H9 (cell line): ENCODE data around the gene MAPK8IP3. TPM values are rescaled to one million over a fixed set of nuclear protein-coding genes. Genes with fewer than 3 reads are reported as not detected.

ENCODE experiments used
- DNase-seq: peaks from one replicate; pipeline ENCODE4 v3.0.0-alpha.2; 2017
- H2AFZ ChIP-seq: one replicate; pipeline ENCODE4 v1.6.1; 2013; ENCODE audit warnings: mild to moderate bottlenecking, low read length, control low read depth, moderate library complexity
- H2AK5ac ChIP-seq: 2 replicates; pipeline ENCODE4 v1.6.1; 2013; ENCODE audit warnings: low read length, control low read depth, mixed read lengths; ENCODE audit not compliant: insufficient read length
- H2BK120ac ChIP-seq: one replicate; pipeline ENCODE4 v1.6.1; 2013; ENCODE audit warnings: low read depth, mild to moderate bottlenecking, low read length, control low read depth, inconsistent platforms; ENCODE audit not compliant: poor library complexity, severe bottlenecking
- H2BK12ac ChIP-seq: 2 replicates; pipeline ENCODE4 v1.6.1; 2013; ENCODE audit warnings: low read length, control low read depth, mixed read lengths, low read depth; ENCODE audit not compliant: insufficient read length
- H2BK15ac ChIP-seq: 2 replicates; pipeline ENCODE4 v1.6.1; 2013; ENCODE audit warnings: low read depth, low read length, control low read depth
- H2BK20ac ChIP-seq: one replicate; pipeline ENCODE4 v1.6.1; 2013; ENCODE audit warnings: low read depth, mild to moderate bottlenecking, low read length, control low read depth, inconsistent platforms; ENCODE audit not compliant: poor library complexity, severe bottlenecking
- H2BK5ac ChIP-seq: 2 replicates; pipeline ENCODE4 v1.6.1; 2013; ENCODE audit warnings: low read length, control low read depth, mixed read lengths; ENCODE audit not compliant: insufficient read length
- H3K14ac ChIP-seq: 2 replicates; pipeline ENCODE4 v1.6.1; 2013; ENCODE audit warnings: low read length, control low read depth; ENCODE audit not compliant: insufficient read depth
- H3K18ac ChIP-seq: 2 replicates; pipeline ENCODE4 v1.6.1; 2013; ENCODE audit warnings: low read depth, mild to moderate bottlenecking, mixed read lengths, low read length, control low read depth; ENCODE audit not compliant: insufficient read length
- H3K23ac ChIP-seq: 2 replicates; pipeline ENCODE4 v1.6.1; 2013; ENCODE audit warnings: low read length, control low read depth, mixed read lengths, low read depth; ENCODE audit not compliant: insufficient read length
- H3K23me2 ChIP-seq: 2 replicates; pipeline ENCODE4 v1.6.1; 2013; ENCODE audit warnings: low read depth, mild to moderate bottlenecking, mixed read lengths, low read length, control low read depth; ENCODE audit not compliant: insufficient read length, poor library complexity, severe bottlenecking
- H3K27ac ChIP-seq: 2 replicates; pipeline ENCODE4 v1.5.1; 2013; ENCODE audit warnings: low read length, control low read depth, mixed read lengths, low read depth; ENCODE audit not compliant: insufficient read length
- H3K27me3 ChIP-seq: 2 replicates; pipeline ENCODE4 v1.6.1; 2013; ENCODE audit warnings: low read length, control low read depth, inconsistent platforms; ENCODE audit not compliant: insufficient read depth
- H3K4ac ChIP-seq: 2 replicates; pipeline ENCODE4 v1.6.1; 2013; ENCODE audit warnings: low read depth, mild to moderate bottlenecking, control low read depth, inconsistent platforms, low read length, moderate library complexity
- H3K4me1 ChIP-seq: 2 replicates; pipeline ENCODE4 v1.6.1; 2013; ENCODE audit warnings: low read length, control low read depth, inconsistent platforms; ENCODE audit not compliant: insufficient read depth
- H3K4me2 ChIP-seq: 2 replicates; pipeline ENCODE4 v1.6.1; 2013; ENCODE audit warnings: low read length, control low read depth, mixed read lengths; ENCODE audit not compliant: insufficient read length, insufficient read depth
- H3K56ac ChIP-seq: 2 replicates; pipeline ENCODE4 v1.6.1; 2013; ENCODE audit warnings: low read depth, mild to moderate bottlenecking, mixed read lengths, low read length, control low read depth; ENCODE audit not compliant: insufficient read length
- H3K79me1 ChIP-seq: 2 replicates; pipeline ENCODE4 v1.6.1; 2013; ENCODE audit warnings: low read depth, mild to moderate bottlenecking, moderate library complexity, low read length, control low read depth, inconsistent platforms; ENCODE audit not compliant: insufficient read depth, poor library complexity, severe bottlenecking
- H3K79me2 ChIP-seq: 2 replicates; pipeline ENCODE4 v1.6.1; 2013; ENCODE audit warnings: low read length, control low read depth, inconsistent platforms; ENCODE audit not compliant: insufficient read depth
- H3K9ac ChIP-seq: 2 replicates; pipeline ENCODE4 v1.6.1; 2013; ENCODE audit warnings: low read length, control low read depth, mixed read lengths; ENCODE audit not compliant: insufficient read length; ENCODE audit errors: extremely low read depth
- H3K9me3 ChIP-seq: one replicate; pipeline ENCODE4 v1.6.1; 2013; ENCODE audit warnings: low read depth, low read length, inconsistent platforms; ENCODE audit not compliant: control insufficient read depth
- H3T11ph ChIP-seq: one replicate; pipeline ENCODE4 v1.6.1; 2013; ENCODE audit warnings: mild to moderate bottlenecking, low read length, control low read depth, inconsistent platforms
- H4K20me1 ChIP-seq: one replicate; pipeline ENCODE4 v1.6.1; 2013; ENCODE audit not compliant: control insufficient read depth, insufficient read length, insufficient read depth
- H4K5ac ChIP-seq: 2 replicates; pipeline ENCODE4 v1.6.1; 2013; ENCODE audit warnings: low read depth, mild to moderate bottlenecking, mixed read lengths, low read length, control low read depth; ENCODE audit not compliant: insufficient read length
- H4K8ac ChIP-seq: replicated peaks from 2 replicates; pipeline ENCODE4 v1.6.1; 2013; ENCODE audit warnings: low read length, control low read depth, mixed read lengths, low read depth; ENCODE audit not compliant: insufficient read length
- H4K91ac ChIP-seq: 2 replicates; pipeline ENCODE4 v1.6.1; 2013; ENCODE audit warnings: low read depth, mild to moderate bottlenecking, moderate library complexity, mixed read lengths, low read length, control low read depth; ENCODE audit not compliant: insufficient read length
- H3K27ac Mint-ChIP-seq, 3 experiments: 2 replicates in 2 of 3; 3 replicates in 1 of 3; pipeline ENCODE4 v1.8.0; 2020 to 2021; ENCODE audit warnings: mixed read lengths in 3 of 3, mild to moderate bottlenecking in 1 of 3, moderate library complexity in 1 of 3
- H3K27me3 Mint-ChIP-seq: 2 replicates; pipeline ENCODE4 v1.8.0; 2021; ENCODE audit warnings: low read depth, mild to moderate bottlenecking, moderate library complexity, mixed read lengths
- H3K36me3 Mint-ChIP-seq, 3 experiments: 2 replicates in 2 of 3; 3 replicates in 1 of 3; pipeline ENCODE4 v1.8.0; 2020 to 2021; ENCODE audit warnings: low read depth in 3 of 3, mixed read lengths in 3 of 3; ENCODE audit not compliant: insufficient read depth in 1 of 3
- H3K4me1 Mint-ChIP-seq, 2 experiments: 2 replicates each; pipeline ENCODE4 v1.8.0; 2020; ENCODE audit warnings: mixed read lengths in 2 of 2
- H3K4me3 Mint-ChIP-seq, 2 experiments: 2 replicates in 1 of 2; 3 replicates in 1 of 2; pipeline ENCODE4 v1.8.0; 2020 to 2021; ENCODE audit warnings: mild to moderate bottlenecking in 2 of 2, mixed read lengths in 2 of 2, moderate library complexity in 1 of 2
- H3K9me3 Mint-ChIP-seq, 2 experiments: 2 replicates in 1 of 2; 3 replicates in 1 of 2; pipeline ENCODE4 v1.8.0; 2020; ENCODE audit warnings: mild to moderate bottlenecking in 2 of 2, mixed read lengths in 2 of 2, moderate library complexity in 1 of 2
- WGBS: extraction: QIAGEN DNeasy Blood & Tissue Kit; methylation state at CpG from one replicate; pipeline ENCODE4 v1.1.7; 2013; ENCODE audit warnings: missing lambda C conversion rate, low lambda C conversion rate, mixed read lengths; ENCODE audit not compliant: insufficient read length; ENCODE audit errors: extremely low coverage; 5-methylcytosine and 5-hydroxymethylcytosine counted together
- total RNA-seq: library from RNA; stranded (reverse); gene quantifications from 2 replicates; pipeline ENCODE4 v1.2.1, GENCODE V29; 2021
- TF ChIP-seq, protein P1 (sequence below): fragments of 200-600 bp; sonication (generic); conservative IDR thresholded peaks from 3 replicates; pipeline ENCODE4 v1.8.0; 2021; ENCODE audit warnings: antibody characterized with exemption, mild to moderate bottlenecking

Gene MAPK8IP3
- total RNA-seq, 1 experiment from 2014 or later, result 51.3 TPM

DNA sequence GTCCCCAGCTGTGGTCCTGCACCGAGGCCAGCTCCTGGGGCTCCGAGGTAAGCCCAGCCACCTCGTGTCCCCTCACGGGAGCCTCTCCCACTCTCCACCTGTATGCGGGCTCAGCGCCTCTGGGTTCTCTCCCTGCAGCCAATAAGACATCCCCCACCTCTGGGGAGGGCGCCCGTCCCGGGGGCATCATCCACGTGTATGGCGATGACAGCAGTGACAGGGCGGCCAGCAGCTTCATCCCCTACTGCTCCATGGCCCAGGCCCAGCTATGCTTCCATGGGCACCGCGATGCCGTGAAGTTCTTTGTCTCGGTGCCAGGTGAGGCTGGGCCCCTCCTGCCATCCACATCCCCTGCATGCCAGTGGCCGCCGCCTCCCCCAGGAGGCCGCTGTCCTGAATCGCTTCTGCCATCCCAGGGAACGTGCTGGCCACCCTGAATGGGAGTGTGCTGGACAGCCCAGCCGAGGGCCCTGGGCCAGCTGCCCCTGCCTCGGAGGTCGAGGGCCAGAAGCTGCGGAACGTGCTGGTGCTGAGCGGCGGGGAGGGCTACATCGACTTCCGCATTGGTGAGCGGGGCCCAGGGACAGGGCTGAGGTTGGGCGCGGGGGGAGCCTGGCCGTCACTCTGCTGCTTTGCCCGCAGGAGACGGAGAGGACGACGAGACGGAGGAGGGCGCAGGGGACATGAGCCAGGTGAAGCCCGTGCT is 62.2 kb downstream of the MAPK8IP3 start:
- no peak overlapping the region for H3K18ac ChIP-seq
- Mint-ChIP-seq H3K36me3 (peaks cover 11 to 37% (median 33%) of the 10 kb centered on the region in 3 experiments; a peak in 6 of 7 replicates), H3K4me1 (peaks cover 3 to 14% of the 10 kb centered on the region in 2 experiments), H3K9me3 (no peaks in the 10 kb centered on the region), H3K27me3 (no peaks in the 10 kb centered on the region; the same call in 1 of the 2 replicates), H3K4me3 (no peak overlapping the region), H3K27ac (no peak overlapping the region)
- no peak overlapping the region for H3K9ac ChIP-seq
- H4K91ac ChIP-seq, result no peak overlapping the region
- H4K5ac ChIP-seq, result no peak overlapping the region
- H4K8ac ChIP-seq, result no peak overlapping the region
- no peaks in the 10 kb centered on the region; the same call in 1 of the 2 replicates for H3K79me2 ChIP-seq
- H4K20me1 ChIP-seq, result no peaks in the 10 kb centered on the region
- no peaks in the 10 kb centered on the region for H3K79me1 ChIP-seq
- H2BK15ac ChIP-seq, result no peak overlapping the region
- peaks cover 6% of the 10 kb centered on the region for H3K23me2 ChIP-seq
- H2AK5ac ChIP-seq, result no peak overlapping the region
- no peak overlapping the region for H3K23ac ChIP-seq
- H2BK5ac ChIP-seq, result no peak overlapping the region
- no peak overlapping the region for H3K4me2 ChIP-seq
- H2AFZ ChIP-seq, result no peak overlapping the region
- no CpG with 5 or more reads among the region's 41 CpGs for WGBS
- no peak overlapping the region for H3K4ac ChIP-seq
- no peak overlapping the region for H2BK120ac ChIP-seq
- H3K9me3 ChIP-seq, result no peaks in the 10 kb centered on the region
- H3K27ac ChIP-seq, result no peak overlapping the region
- no peak overlapping the region for H3K14ac ChIP-seq
- no peak overlapping the region for H3T11ph ChIP-seq
- no peak for DNase-seq
- H3K56ac ChIP-seq, result no peak overlapping the region
- H3K27me3 ChIP-seq, result no peaks in the 10 kb centered on the region
- no peaks in the 10 kb centered on the region for H3K4me1 ChIP-seq
- no peak overlapping the region for H2BK12ac ChIP-seq
- TF ChIP-seq, protein P1, sequence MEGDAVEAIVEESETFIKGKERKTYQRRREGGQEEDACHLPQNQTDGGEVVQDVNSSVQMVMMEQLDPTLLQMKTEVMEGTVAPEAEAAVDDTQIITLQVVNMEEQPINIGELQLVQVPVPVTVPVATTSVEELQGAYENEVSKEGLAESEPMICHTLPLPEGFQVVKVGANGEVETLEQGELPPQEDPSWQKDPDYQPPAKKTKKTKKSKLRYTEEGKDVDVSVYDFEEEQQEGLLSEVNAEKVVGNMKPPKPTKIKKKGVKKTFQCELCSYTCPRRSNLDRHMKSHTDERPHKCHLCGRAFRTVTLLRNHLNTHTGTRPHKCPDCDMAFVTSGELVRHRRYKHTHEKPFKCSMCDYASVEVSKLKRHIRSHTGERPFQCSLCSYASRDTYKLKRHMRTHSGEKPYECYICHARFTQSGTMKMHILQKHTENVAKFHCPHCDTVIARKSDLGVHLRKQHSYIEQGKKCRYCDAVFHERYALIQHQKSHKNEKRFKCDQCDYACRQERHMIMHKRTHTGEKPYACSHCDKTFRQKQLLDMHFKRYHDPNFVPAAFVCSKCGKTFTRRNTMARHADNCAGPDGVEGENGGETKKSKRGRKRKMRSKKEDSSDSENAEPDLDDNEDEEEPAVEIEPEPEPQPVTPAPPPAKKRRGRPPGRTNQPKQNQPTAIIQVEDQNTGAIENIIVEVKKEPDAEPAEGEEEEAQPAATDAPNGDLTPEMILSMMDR, result no peak
- H2BK20ac ChIP-seq, result no peak overlapping the region
